ENCODE measurements around the gene MGLL.

Gene MGLL

DNA sequence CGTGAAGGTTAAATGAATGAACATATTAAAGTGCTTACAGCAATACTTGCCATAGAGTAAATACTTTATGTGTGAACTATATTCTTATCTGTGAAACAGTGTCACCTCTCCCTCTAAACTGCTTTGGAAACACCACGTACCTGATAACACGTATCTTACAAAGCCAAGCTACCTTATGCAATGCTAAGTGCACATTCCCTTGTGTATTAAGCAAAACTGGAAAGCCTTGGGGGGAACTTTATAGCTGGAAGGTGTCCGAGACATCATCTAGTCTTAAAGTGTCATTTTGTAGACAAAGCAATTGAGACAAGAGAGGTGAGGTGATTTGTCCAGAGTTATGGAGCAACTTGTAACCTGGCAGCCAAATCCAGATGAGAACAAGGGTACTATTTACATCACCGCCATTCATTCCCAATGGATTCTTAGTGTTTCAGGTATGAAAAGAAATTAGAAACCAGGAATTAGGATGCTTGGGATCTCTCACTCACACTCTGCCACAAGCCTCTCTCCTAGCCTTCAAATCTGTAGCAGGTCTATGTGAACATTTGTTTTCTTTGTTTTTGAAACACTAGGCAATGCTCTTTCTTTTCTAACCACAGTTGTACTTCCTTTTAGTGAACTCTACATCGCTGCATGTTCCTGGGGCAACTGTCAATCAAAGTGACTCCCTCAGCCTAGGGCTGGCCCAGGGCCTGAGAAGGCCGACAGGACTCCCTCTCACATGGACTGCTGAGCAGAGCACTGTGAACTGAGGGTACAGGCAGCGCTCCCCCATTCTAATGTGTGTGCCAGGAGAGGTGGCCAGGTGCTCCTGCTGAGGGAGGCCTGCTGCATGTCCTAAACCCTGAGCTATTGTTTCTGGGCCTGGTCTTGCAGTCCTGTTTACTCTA is 13.9 kb upstream of the MGLL start:
- no peak overlapping the region for H3K4me3 ChIP-seq (ENCODE audit: low read depth, low read length)

DNA sequence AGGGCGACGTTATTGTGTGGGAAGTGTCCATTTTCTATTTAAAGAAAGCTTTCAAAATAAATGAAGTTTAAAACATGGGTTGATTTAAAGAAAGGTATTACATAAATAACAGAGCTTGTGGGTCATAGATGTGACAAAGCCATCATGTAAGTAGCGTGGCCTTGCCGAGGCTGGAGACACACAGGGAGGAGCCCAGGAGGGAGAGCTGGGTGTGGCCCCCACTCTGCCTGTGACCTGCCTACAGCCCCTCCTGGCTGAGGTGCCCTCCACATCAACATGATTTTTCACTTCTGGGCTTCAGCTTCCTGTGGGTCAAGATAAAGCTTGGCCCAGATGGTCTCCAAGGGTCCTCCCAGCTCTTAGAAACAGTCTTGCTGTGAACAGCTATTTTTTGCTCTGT is 12.5 kb upstream of the MGLL start:
- H3K4me3 ChIP-seq (ENCODE audit: low read depth, low read length): no peak overlapping the region

DNA sequence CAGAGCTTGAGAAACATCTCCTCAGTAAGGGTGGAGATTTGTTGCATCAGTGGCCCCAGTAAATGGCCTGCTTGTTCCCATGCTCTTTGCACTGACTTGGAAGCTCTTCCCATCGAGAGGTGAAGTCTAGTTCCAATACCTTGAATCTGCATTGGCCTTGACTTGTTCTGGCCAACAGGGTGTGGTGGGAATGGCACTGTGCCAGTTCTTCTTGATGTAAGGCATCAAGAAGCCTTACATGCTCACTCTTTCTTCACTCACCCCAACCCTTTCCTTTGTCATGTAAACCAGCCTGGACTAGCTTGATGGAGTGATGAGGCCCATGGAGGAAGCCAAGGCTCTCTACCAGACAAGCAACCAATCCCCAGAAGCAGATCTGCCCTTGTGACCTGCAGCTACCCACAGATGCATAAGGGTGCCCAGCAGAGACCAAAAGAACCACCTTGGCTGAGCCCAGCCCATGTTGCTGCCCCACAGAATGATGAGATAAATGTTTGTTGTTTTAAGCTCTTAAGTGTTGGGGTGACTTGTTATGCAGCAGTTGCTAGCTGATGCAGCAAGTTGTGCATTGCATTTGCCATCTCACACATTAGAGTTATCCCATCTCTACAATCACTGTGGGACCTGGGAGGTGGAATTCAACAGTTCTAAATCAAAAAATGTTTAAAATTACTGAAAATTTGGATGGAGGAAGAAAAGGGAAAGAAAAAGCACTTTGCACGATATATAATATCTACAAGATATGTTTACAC is 11.1 kb upstream of the MGLL start:
- no peak overlapping the region for H3K4me3 ChIP-seq (ENCODE audit: low read depth, low read length)

DNA sequence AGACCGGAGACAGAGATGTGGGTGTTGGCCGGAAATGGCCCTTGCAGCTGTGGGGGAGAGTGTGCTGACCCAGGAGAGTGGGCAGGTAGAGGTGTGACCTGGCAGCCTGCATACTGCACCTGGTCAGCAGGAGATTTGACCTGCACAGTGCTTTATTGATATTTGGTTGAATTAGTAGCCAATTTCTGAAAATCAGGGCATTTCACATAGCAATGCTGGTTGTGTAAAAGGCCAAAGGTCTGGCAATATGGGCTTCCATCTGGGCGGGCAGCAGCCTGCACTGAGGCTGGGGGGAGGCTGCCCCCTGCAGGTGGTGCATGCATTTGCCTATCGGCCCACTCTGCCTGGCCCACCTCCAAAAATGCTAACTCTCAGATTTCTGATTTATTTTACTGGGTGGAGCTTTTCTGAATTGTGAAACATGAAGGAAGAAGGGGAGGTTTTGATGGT is 9.4 kb upstream of the MGLL start:
- no peak overlapping the region for H3K4me3 ChIP-seq (ENCODE audit: low read depth, low read length)

DNA sequence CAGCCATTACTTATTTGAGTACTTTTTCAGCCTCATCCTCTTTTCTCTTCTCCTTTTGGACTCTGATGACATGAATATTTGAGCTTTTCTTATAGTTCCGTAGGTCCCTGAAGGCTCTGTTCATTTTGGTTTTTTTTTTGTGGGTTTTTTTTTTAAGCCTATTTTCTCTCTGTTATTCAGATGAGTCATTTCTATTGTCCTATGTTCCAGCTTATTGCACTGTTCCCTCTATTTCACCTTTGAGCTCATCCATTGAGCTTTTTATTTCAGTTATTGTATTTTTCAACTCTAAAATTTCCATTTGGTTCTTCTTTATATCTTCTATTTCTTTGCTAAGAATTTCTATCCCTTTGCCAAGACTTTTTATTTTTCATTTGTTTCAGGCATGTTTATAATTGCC is 7.2 kb upstream of the MGLL start:
- no peak overlapping the region for H3K4me3 ChIP-seq (ENCODE audit: low read depth, low read length)

DNA sequence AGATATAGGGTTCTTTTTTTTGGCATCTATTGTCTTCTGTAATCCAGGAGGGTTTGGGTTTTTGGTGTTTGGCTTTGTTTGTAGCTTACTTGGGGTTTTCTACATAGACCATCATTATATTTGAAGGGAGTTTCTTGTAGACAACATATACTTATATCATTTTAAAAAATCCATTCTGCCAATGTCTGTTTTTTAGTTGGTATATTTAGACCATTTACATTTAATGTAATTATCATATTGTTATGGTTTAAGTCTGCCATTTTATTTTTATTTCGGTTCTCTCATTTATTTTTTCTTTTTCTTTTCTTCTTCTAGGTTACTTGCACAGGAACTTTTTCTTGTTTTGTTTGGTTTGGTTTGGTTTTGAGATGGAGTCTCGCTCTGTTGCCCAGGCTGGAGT is 5.5 kb upstream of the MGLL start:
- no peak overlapping the region for H3K4me3 ChIP-seq (ENCODE audit: low read depth, low read length)

GRCh38 chr3:127825756-127826155 is 3.4 kb upstream of the MGLL start:
- H3K4me3 ChIP-seq (ENCODE audit: low read depth, low read length): no peak overlapping the region

DNA sequence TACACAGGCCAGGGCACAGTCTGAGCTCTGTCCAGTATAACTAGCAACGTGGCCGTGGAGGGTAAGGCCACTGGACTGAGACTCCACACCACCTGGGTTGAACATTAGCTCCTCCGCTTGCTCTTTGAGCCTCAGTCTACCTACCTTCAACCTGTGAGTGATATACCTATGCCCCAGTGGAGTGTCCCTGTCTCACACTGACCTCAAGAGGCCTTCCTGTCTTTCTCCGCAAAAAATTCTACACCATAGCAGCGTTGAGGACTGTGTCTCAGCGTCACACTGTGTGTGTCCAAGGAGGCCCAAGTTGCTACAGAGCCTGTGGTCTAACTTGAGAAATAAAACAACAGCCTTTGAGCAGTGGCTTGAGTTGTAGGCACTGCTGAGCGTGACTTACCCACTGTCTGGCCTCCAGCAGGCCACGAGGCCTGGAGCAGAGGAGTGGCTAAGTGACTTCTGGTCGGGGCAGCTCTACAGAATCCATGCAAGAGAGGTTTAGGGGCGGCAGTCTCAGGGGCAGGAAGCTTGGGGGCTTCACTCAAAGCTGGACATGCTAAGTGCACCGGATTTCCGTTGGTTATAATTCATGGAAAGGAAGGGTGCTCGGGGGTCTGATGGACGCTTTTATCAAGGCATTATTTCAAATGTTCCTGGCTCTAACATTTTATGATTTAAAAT is 2.0 kb upstream of the MGLL start:
- H3K4me3 ChIP-seq (ENCODE audit: low read depth, low read length): no peak overlapping the region

DNA sequence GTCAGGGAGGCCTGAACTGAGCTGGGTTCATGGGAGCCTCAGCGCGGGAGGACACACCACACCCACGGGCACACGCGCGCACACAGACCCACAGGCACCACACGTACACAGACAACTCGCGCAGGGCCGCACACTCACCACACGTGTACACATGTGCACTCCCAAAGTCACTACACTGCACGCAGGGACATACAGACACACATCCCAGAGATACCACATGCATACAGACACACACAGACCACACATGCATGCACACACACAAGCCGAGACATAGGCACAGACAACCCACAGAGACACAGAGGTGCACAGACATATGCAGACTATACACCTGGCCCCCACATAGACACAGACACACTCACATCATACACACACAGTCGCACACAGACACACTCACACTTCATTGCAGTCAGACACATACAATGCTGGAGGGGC is 1.1 kb upstream of the MGLL start:
- H3K4me3 ChIP-seq (ENCODE audit: low read depth, low read length): no peak overlapping the region

GRCh38 chr3:127822682-127823425 is 539 bp upstream of the MGLL start:
- peak overlapping the region; percentile 65 for H3K4me3 ChIP-seq (ENCODE audit: low read depth, low read length)

DNA sequence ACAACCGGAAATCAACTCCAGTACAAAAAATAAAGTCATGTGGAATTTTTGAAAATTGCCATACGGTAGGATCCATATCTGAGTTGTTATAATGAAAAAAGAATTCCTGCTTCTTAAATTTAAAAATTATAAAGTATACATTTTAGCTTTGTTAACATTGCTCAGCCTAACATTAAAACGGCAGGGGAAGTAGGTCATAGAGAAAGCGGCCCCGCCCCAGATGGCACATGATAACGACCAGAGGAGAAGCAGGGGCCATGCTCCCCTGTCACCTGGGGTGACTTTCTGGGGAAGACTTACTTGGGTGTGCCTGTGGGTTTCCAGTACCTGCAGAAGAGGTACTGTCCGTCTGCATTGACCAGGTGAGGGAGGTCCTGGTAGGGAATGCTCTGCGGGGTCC is 921 bp downstream of the MGLL start:
- H3K4me3 ChIP-seq (ENCODE audit: low read depth, low read length): no peak overlapping the region

GRCh38 chr3:127820826-127821313 is 1.4 kb downstream of the MGLL start:
- H3K4me3 ChIP-seq (ENCODE audit: low read depth, low read length): no peak overlapping the region

GRCh38 chr3:127820221-127820825 is 2.0 kb downstream of the MGLL start:
- no peak overlapping the region for H3K4me3 ChIP-seq (ENCODE audit: low read depth, low read length)

DNA sequence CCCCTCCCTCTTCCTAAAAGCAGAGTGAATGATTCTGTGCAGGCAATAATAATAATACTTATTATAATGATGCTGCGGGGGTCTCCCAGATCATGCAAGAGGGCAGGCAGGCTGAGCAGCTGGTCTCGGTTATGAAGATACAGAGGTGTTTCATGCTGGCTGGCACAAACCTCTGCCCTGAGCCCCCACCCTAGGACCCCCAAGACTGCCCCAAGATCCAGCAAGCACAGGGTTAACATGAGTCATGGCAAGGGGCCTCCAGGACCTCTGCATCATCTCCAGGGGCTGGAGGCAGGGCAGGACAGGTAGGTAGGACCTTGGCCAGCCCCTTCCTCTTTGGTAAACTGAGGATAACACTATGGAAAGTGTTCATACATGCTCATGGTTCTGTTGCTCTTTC is 2.7 kb downstream of the MGLL start:
- H3K4me3 ChIP-seq (ENCODE audit: low read depth, low read length): no peak overlapping the region

GRCh38 chr3:127819086-127819485 is 3.2 kb downstream of the MGLL start:
- no peak overlapping the region for H3K4me3 ChIP-seq (ENCODE audit: low read depth, low read length)

DNA sequence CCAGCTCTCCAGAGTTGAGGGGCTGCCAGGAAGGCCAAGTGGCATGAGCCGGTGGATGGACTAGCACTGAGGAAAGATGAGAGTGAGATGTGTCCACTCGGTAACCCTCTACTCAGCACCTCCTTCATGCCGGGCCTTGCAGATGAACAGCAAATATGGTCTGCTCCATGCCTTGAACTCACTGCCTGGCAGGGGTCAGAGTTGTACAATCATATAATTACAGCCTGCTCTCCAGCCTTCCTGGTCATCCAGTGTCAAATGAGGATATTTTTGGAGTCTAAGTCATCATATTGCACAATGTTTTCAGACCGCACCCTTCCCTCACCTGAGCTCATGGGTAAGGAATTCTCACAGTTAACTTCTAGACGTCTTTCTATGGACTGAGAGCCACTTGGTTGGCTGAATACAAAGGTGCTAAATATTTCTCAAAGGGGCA is 4.9 kb downstream of the MGLL start:
- H3K4me3 ChIP-seq (ENCODE audit: low read depth, low read length): no peak overlapping the region

- H3K4me3 ChIP-seq (ENCODE audit: low read depth, low read length): no peak overlapping the region
Measured at GRCh38 chr3:127816783-127817405, 5.4 kb downstream of the MGLL start.

DNA sequence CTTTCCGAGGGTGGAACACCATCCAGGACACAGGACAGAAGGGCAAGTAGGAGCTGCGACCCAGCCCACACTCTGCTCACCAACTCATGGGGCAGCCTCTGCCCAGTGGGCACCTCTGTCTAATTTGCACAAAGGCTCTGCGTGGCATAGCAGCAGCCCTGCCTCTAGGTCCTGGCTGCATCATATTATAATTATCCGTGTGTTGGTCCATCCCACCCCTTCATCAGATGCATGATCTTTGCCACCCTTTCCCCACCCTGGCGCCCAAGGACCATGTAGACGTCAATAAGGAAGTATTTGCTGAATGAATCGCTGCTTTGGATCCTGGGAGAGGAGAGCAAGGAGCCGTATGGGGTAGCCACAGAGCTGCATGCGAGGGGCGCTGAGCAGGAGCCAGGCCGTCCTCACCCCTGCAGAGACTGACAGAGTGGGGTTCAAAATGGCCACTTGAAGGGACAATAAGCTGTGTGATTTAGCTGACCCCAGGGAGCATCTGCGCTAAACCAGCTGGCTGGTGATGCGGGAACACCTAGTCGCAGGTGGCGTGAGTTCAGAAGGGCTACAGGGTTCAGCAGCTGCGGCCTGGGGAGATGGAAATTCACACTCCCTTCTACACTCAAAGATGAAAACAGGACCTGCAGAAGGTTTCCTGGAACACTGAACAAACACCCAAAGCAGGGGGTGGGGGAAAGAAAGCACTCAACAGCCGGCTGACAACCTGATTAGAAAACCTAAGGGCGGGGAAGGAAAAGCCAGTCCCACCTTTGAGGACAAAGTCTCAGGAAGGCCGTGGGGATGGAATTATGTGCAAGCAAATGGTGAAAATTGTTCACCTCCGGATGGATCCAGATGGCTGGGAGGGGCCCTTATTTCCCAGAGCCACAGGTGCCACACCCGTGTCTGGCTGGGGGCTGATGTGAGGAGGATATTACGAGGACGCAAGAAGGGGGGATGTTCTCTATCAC is 6.4 kb downstream of the MGLL start:
- H3K4me3 ChIP-seq (ENCODE audit: low read depth, low read length): no peak overlapping the region

DNA sequence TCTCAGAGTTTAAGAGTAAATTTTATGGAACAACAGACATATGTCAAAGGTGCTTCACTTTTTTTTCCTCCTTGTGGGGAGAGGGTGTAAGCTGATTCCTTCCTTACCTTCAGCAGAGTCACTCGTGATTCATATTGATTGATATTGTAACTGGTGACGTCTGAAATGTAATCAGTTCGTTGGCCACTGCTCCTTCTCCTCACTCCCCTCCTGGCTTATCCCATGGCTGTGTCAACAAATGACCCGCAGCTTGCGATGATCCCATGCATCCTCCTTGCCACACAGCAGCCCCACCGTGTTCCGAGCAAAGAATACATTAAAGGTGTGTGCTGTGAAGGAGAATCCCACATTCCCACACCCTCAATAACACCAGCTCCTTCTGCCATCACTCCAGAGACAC is 7.3 kb downstream of the MGLL start:
- H3K4me3 ChIP-seq (ENCODE audit: low read depth, low read length): no peak overlapping the region

Data from iPS-11a (cell line).